BE2C (cell line): ENCODE results near the gene COL23A1.

Source experiments
- DNase-seq: peaks from one replicate; pipeline ENCODE4 v3.0.0-alpha.2; 2020
- H3K27me3 ChIP-seq: fragments of 250-450 bp; sonication (Bioruptor Pico); 2 replicates; pipeline ENCODE4 v1.5.1; 2020; ENCODE audit warnings: mild to moderate bottlenecking
- H3K36me3 ChIP-seq: fragments of 250-450 bp; sonication (Bioruptor Pico); 2 replicates; pipeline ENCODE4 v1.5.1; 2020; ENCODE audit warnings: mild to moderate bottlenecking
- H3K4me1 ChIP-seq: fragments of 250-450 bp; sonication (Bioruptor Pico); 2 replicates; pipeline ENCODE4 v1.5.1; 2020
- H3K4me3 ChIP-seq: 2 replicates; pipeline ENCODE4 v1.5.1; 2011; ENCODE audit warnings: low read depth, low read length
- H3K9me3 ChIP-seq: fragments of 250-450 bp; sonication (Bioruptor Pico); 2 replicates; pipeline ENCODE4 v1.5.1; 2020
- TF ChIP-seq, protein P1 (sequence below): IDR thresholded peaks from 2 replicates; pipeline ENCODE4 v1.5.1; 2012; ENCODE audit warnings: mild to moderate bottlenecking, low read depth, low read length

Gene COL23A1

GRCh38 chr5:178225174-178225573, 365.0 kb downstream of the COL23A1 start:
- DNase-seq, result no peak
- Histone ChIP-seq H3K4me3 (no peak overlapping the region), H3K4me1 (no peaks in the 10 kb centered on the region), H3K36me3 (peaks cover 39% of the 10 kb centered on the region), H3K9me3 (no peaks in the 10 kb centered on the region), H3K27me3 (no peaks in the 10 kb centered on the region)
- TF ChIP-seq, protein P1, sequence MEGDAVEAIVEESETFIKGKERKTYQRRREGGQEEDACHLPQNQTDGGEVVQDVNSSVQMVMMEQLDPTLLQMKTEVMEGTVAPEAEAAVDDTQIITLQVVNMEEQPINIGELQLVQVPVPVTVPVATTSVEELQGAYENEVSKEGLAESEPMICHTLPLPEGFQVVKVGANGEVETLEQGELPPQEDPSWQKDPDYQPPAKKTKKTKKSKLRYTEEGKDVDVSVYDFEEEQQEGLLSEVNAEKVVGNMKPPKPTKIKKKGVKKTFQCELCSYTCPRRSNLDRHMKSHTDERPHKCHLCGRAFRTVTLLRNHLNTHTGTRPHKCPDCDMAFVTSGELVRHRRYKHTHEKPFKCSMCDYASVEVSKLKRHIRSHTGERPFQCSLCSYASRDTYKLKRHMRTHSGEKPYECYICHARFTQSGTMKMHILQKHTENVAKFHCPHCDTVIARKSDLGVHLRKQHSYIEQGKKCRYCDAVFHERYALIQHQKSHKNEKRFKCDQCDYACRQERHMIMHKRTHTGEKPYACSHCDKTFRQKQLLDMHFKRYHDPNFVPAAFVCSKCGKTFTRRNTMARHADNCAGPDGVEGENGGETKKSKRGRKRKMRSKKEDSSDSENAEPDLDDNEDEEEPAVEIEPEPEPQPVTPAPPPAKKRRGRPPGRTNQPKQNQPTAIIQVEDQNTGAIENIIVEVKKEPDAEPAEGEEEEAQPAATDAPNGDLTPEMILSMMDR, result no peak

DNA sequence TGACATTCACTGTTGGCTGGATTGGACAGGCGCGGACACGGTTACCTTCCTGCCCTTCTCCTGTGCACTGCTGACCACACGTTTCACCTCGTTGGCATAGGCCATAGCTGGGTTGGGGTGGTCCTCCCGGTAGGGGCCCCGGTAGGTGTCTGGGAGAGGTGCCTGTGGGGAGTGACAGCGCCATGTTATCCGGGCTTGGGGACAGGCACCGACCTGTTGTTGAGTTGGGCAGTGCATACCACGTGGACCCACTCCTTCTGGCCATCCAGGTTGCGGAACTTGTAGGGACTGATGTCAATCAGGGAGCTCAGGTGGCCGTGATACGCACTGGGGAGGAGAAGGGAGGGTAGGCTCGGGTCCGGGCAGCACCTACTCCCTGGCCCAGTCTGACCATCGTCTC, 365.8 kb downstream of the COL23A1 start:
- no peaks in the 10 kb centered on the region for H3K9me3 ChIP-seq
- TF ChIP-seq, protein P1, result no peak

GRCh38 chr5:178223828-178224335, 366.3 kb downstream of the COL23A1 start:
- H3K27me3 ChIP-seq, result no peaks in the 10 kb centered on the region
- H3K9me3 ChIP-seq, result no peaks in the 10 kb centered on the region
- no peaks in the 10 kb centered on the region for H3K4me1 ChIP-seq
- TF ChIP-seq, protein P1, result no peak
- no peak for DNase-seq
- H3K4me3 ChIP-seq, result no peak overlapping the region
- peaks cover 33% of the 10 kb centered on the region for H3K36me3 ChIP-seq

More for the DNA sequence above, 365.8 kb downstream of the COL23A1 start:
- DNase-seq, result no peak
- H3K36me3 ChIP-seq, result peaks cover 37% of the 10 kb centered on the region
- no peak overlapping the region for H3K4me3 ChIP-seq
- H3K4me1 ChIP-seq, result no peaks in the 10 kb centered on the region
- no peaks in the 10 kb centered on the region for H3K27me3 ChIP-seq

- peaks cover 34% of the 10 kb centered on the region for H3K36me3 ChIP-seq
- H3K4me3 ChIP-seq, result no peak overlapping the region
- no peaks in the 10 kb centered on the region for H3K9me3 ChIP-seq
- no peaks in the 10 kb centered on the region for H3K27me3 ChIP-seq
- H3K4me1 ChIP-seq, result no peaks in the 10 kb centered on the region
- TF ChIP-seq, protein P1, result no peak; the same call in 1 of the 2 replicates
- no peak for DNase-seq
These were observed 366.9 kb downstream of the COL23A1 start for GRCh38 chr5:178223196-178223773.

- H3K4me1 ChIP-seq, result no peaks in the 10 kb centered on the region
- H3K27me3 ChIP-seq, result no peaks in the 10 kb centered on the region
- DNase-seq, result no peak
- H3K9me3 ChIP-seq, result no peaks in the 10 kb centered on the region
- H3K4me3 ChIP-seq, result no peak overlapping the region
- peaks cover 28% of the 10 kb centered on the region for H3K36me3 ChIP-seq
- TF ChIP-seq, protein P1, result no peak
These were observed 367.9 kb downstream of the COL23A1 start for GRCh38 chr5:178222292-178222691.

DNA sequence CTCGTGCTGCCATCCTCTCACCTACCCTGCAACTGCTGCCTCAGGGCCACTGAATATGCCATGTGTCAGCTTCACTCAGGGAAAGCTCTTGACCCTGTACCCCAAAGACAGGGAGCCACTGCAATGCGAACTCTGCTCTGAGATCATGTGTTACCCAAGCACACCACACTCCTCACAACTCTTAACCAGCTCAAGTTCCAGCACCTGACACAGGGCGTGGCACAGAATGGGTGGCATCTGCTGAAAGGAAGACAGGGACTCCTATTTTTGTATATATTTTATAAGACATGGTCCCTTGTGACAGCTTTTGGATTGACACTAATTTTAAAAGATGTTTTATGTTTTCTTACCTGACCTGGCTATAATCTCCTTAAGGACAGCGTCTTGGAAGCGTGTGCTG, 368.3 kb downstream of the COL23A1 start:
- TF ChIP-seq, protein P1, result no peak
- no peak for DNase-seq
- Histone ChIP-seq H3K4me3 (no peak overlapping the region), H3K4me1 (no peaks in the 10 kb centered on the region), H3K27me3 (no peaks in the 10 kb centered on the region), H3K9me3 (no peaks in the 10 kb centered on the region), H3K36me3 (peaks cover 31% of the 10 kb centered on the region)
